RWPE2 (cell line): Measurements from ENCODE around the gene GPR180.

Experiments used
- ATAC-seq: fragments of 200-7000 bp; cut with Tn5 transposase; 3 replicates; pipeline ENCODE4 v1.9.1; 2021; ENCODE audit warnings: low read depth
- DNase-seq: peaks from one replicate; pipeline ENCODE4 v3.0.0-alpha.2; 2020; ENCODE audit warnings: low spot score
- H3K27ac ChIP-seq: fragments of 450-650 bp; 2 replicates; pipeline ENCODE4 v1.5.1; 2017; ENCODE audit warnings: mild to moderate bottlenecking; ENCODE audit not compliant: poor library complexity, severe bottlenecking
- H3K27me3 ChIP-seq: fragments of 250-450 bp; sonication (Bioruptor Pico); 2 replicates; pipeline ENCODE4 v1.5.1; 2021; ENCODE audit warnings: mild to moderate bottlenecking, moderate library complexity; ENCODE audit not compliant: insufficient read depth, poor library complexity, severe bottlenecking
- H3K36me3 ChIP-seq: fragments of 250-450 bp; sonication (Bioruptor Pico); 2 replicates; pipeline ENCODE4 v1.5.1; 2020; ENCODE audit warnings: low read depth, mild to moderate bottlenecking, moderate library complexity
- H3K4me1 ChIP-seq: fragments of 250-450 bp; sonication (Bioruptor Pico); 2 replicates; pipeline ENCODE4 v1.5.1; 2021; ENCODE audit warnings: mild to moderate bottlenecking, moderate library complexity; ENCODE audit not compliant: insufficient read depth, poor library complexity, severe bottlenecking
- H3K4me3 ChIP-seq: fragments of 250-450 bp; sonication (Bioruptor Pico); 2 replicates; pipeline ENCODE4 v1.5.1; 2021; ENCODE audit warnings: mild to moderate bottlenecking, moderate library complexity; ENCODE audit not compliant: severe bottlenecking
- H3K9me3 ChIP-seq: fragments of 250-450 bp; sonication (Bioruptor Pico); 2 replicates; pipeline ENCODE4 v1.5.1; 2021; ENCODE audit warnings: mild to moderate bottlenecking, moderate library complexity; ENCODE audit not compliant: severe bottlenecking
- CTCF ChIP-seq: fragments of 450-650 bp; IDR thresholded peaks from one replicate; pipeline ENCODE4 v1.5.1; 2017; ENCODE audit warnings: mild to moderate bottlenecking, moderate library complexity; ENCODE audit not compliant: poor library complexity, severe bottlenecking

The GPR180 gene

GRCh38 chr13:94678845-94679244 is 77.2 kb downstream of the GPR180 start:
- ATAC-seq (no peak), DNase-seq (no peak)
- Histone ChIP-seq H3K9me3 (no peaks in the 10 kb centered on the region), H3K4me1 (no peaks in the 10 kb centered on the region), H3K27ac (no peak overlapping the region), H3K4me3 (no peak overlapping the region), H3K36me3 (no peaks in the 10 kb centered on the region), H3K27me3 (peaks cover 3% of the 10 kb centered on the region)
- no peak for TF ChIP-seq CTCF

- ATAC-seq (no peak), DNase-seq (no peak)
- Histone ChIP-seq H3K4me1 (no peaks in the 10 kb centered on the region), H3K4me3 (no peak overlapping the region), H3K27me3 (peaks cover 3% of the 10 kb centered on the region), H3K36me3 (no peaks in the 10 kb centered on the region), H3K9me3 (no peaks in the 10 kb centered on the region), H3K27ac (no peak overlapping the region)
- TF ChIP-seq CTCF, result no peak
Observed at GRCh38 chr13:94679614-94680013, 78.0 kb downstream of the GPR180 start.

- no peak overlapping the region for H3K27ac ChIP-seq
- no peaks in the 10 kb centered on the region for H3K27me3 ChIP-seq
- H3K4me3 ChIP-seq, result no peak overlapping the region
- no peaks in the 10 kb centered on the region for H3K4me1 ChIP-seq
- H3K36me3 ChIP-seq, result no peaks in the 10 kb centered on the region
- no peak for TF ChIP-seq CTCF
- H3K9me3 ChIP-seq, result no peaks in the 10 kb centered on the region
- no peak for ATAC-seq
- DNase-seq, result no peak
Observed at GRCh38 chr13:94682229-94682628, 80.6 kb downstream of the GPR180 start.

DNA sequence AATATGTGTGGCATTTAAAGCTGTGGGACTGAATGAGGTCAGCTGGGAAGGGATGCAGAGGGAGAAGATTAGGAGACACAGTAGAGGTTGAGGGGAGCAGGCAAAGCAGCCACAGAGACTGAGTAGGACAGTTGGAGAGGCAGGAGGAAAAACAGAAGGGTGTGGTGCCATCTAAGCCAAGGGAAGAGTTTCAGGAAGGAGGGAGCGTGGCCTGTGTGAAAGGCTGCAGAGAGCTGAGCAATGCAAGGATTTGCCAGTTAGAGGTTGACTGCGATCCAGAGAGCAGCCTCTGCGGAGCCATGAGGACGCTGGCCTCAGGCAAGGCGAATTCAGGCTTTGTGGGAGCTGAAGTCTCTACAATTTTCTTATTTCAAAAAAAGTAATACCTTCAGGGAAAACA is 81.8 kb downstream of the GPR180 start:
- Histone ChIP-seq H3K27me3 (no peaks in the 10 kb centered on the region), H3K4me3 (no peak overlapping the region), H3K36me3 (no peaks in the 10 kb centered on the region), H3K27ac (no peak overlapping the region), H3K4me1 (no peaks in the 10 kb centered on the region), H3K9me3 (no peaks in the 10 kb centered on the region)
- no peak for DNase-seq
- ATAC-seq, result no peak
- no peak for TF ChIP-seq CTCF
